Prostate gland (tissue), 2 donors: ENCODE results near the gene BUB3. TPM values are rescaled to one million over a fixed set of nuclear protein-coding genes. Genes with fewer than 3 reads are reported as not detected.

ENCODE experiments used
- DNase-seq: peaks from one replicate; pipeline ENCODE4 v3.0.0-alpha.2; 2019; ENCODE audit warnings: low spot score
- H3K27ac ChIP-seq, 2 donors: fragments of 200-600 bp; sonication (generic); 2 replicates each; pipeline ENCODE4 v1.5.1; 2017 to 2019
- H3K27me3 ChIP-seq: fragments of 200-600 bp; sonication (generic); replicated peaks from 2 replicates; pipeline ENCODE4 v1.5.1; 2019; ENCODE audit not compliant: insufficient read depth
- H3K36me3 ChIP-seq, 2 donors: fragments of 200-600 bp; sonication (generic); 1 replicate in 1 of 2; 2 replicates in 1 of 2; pipeline versions ENCODE4 v1.5.1 to v1.8.1; 2017 to 2019
- H3K4me1 ChIP-seq: fragments of 200-600 bp; sonication (generic); replicated peaks from 2 replicates; pipeline ENCODE4 v1.5.1; 2019
- H3K4me3 ChIP-seq, 2 donors: fragments of 200-600 bp; sonication (generic); 2 replicates each; pipeline ENCODE4 v1.5.1; 2017 to 2019
- H3K9me3 ChIP-seq: fragments of 200-600 bp; sonication (generic); 2 replicates; pipeline ENCODE4 v1.5.1; 2017
- POLR2A ChIP-seq: fragments of 450-650 bp; IDR thresholded peaks from one replicate; pipeline ENCODE4 v1.6.1; 2016; ENCODE audit warnings: antibody characterized with exemption, mild to moderate bottlenecking
- POLR2AphosphoS5 ChIP-seq: sonication (generic); formaldehyde crosslinking; IDR thresholded peaks from one replicate; pipeline ENCODE4 v1.6.1; 2017; ENCODE audit warnings: antibody characterized with exemption
- WGBS: methylation state at CpG from one replicate; pipeline ENCODE4 v1.1.5; 2018; 5-methylcytosine and 5-hydroxymethylcytosine counted together
- intact Hi-C: fragments of 100-400 bp; cut with DNase I; formaldehyde crosslinking; loops from one replicate; pipeline ENCODE4 v1.14.2; 2022
- total RNA-seq, 2 donors: library from RNA; depleted of rRNA; stranded (reverse); fragments of >200 nt; gene quantifications; one replicate each; pipeline ENCODE4 v1.1.0, GENCODE V29; 2016
- TF ChIP-seq, protein P1 (sequence below), 4 experiments: fragments of 200-600 bp in 2 of 4; fragments of 450-650 bp in 2 of 4; sonication (generic) in 2 of 4; IDR thresholded peaks; 1 replicate in 3 of 4; 2 replicates in 1 of 4; pipeline ENCODE4 v1.5.1; 2016 to 2019; ENCODE audit warnings: antibody characterized with exemption in 4 of 4, mild to moderate bottlenecking in 2 of 4, moderate library complexity in 2 of 4

BUB3 gene
- total RNA-seq, 2 donors from 2014 or later, result 69.3 to 87.7 TPM

DNA sequence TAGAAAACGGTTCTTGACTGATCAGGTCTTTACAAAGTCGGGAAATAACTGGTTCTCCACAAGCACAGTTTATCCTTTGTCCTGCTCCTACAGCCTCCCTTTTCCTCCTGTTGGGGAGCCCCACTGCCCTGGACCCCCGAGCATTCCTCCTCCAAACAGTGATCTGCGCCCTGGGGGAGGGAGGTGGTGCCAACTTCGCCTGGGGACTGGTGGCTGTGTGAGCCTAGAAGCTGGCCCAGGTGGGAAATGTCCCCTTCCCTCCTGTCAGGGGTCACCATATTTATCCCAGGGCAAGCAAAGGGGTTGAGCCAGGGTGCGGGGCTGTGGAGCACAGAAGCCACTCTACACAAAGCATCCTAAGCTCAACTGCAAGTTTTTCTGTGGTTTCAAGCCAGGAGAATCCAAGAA is 13.2 kb upstream of the BUB3 start:
- H3K9me3 ChIP-seq, result no peaks in the 10 kb centered on the region
- no peak for DNase-seq
- H3K27ac ChIP-seq, result no peak overlapping the region
- peaks cover 90% of the 10 kb centered on the region for H3K27me3 ChIP-seq
- peaks cover 5% of the 10 kb centered on the region for H3K4me1 ChIP-seq
- 7% methylated on average over 6 of the region's 6 CpGs for WGBS
- intact Hi-C loops, result loop anchor here (10.0 kb wide), 1 partner anchor 1264 kb away; no protein-coding TSS in a partner anchor
- TF ChIP-seq, protein P1, sequence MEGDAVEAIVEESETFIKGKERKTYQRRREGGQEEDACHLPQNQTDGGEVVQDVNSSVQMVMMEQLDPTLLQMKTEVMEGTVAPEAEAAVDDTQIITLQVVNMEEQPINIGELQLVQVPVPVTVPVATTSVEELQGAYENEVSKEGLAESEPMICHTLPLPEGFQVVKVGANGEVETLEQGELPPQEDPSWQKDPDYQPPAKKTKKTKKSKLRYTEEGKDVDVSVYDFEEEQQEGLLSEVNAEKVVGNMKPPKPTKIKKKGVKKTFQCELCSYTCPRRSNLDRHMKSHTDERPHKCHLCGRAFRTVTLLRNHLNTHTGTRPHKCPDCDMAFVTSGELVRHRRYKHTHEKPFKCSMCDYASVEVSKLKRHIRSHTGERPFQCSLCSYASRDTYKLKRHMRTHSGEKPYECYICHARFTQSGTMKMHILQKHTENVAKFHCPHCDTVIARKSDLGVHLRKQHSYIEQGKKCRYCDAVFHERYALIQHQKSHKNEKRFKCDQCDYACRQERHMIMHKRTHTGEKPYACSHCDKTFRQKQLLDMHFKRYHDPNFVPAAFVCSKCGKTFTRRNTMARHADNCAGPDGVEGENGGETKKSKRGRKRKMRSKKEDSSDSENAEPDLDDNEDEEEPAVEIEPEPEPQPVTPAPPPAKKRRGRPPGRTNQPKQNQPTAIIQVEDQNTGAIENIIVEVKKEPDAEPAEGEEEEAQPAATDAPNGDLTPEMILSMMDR (IDR thresholded peaks at IDR 0.05), result no peak
- no peak for TF ChIP-seq POLR2AphosphoS5
- no peak overlapping the region for H3K4me3 ChIP-seq
- no peaks in the 10 kb centered on the region for H3K36me3 ChIP-seq

DNA sequence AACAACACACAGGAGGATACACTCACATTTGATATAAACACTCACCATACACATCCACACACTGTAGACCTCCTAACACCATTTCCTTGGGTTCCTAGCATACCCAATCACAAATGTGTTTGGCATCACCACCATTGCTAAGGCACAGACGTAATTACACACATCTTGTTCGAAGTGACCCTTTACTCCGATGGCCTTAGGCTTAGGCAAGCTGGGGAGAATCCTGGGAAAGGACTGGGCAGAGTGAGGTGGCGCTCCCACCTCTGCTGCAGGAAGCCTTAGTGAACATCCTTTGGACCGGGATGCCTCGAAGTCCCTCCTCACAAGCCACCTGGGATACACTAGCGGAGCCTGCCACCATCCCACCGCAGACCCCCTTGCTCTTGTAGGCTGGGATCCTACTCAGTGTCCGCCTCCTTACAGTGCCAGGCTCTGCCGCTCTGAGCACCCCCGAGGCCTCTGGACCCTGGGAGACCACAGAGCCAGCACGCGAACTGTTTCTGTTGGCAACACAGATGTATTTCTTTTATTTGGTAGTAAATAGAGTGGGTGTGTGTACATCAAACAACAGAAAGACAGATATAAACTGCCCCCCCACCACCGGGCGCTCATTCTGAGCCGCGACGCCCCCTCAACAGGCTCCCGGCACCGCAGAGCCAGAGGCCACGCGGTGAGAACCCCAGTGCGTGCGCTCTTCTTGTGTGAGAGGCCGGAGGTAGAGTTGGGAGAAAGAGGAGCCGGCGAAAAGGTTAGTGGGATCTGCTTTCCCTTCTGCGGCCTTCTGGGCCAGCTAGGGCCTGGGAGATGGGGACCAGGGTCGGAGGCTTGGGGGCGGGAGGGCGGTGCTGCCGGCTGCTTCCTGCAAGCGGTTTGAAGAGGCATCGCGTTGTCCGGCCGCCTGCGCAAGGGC is 12.2 kb upstream of the BUB3 start:
- intact Hi-C loops, result loop anchor here (10.0 kb wide), 1 partner anchor 1263 kb away; no protein-coding TSS in a partner anchor
- H3K27me3 ChIP-seq, result peaks cover 85% of the 10 kb centered on the region
- H3K4me3 ChIP-seq, result no peak overlapping the region
- DNase-seq, result no peak
- peaks cover 5% of the 10 kb centered on the region for H3K4me1 ChIP-seq
- H3K36me3 ChIP-seq, result no peaks in the 10 kb centered on the region
- H3K27ac ChIP-seq, result no peak overlapping the region
- no peaks in the 10 kb centered on the region for H3K9me3 ChIP-seq
- TF ChIP-seq POLR2A, result no peak
- TF ChIP-seq, protein P1 (IDR thresholded peaks at IDR 0.05), result no peak
- no peak for TF ChIP-seq POLR2AphosphoS5
- 9% methylated on average over 38 of the region's 38 CpGs for WGBS

DNA sequence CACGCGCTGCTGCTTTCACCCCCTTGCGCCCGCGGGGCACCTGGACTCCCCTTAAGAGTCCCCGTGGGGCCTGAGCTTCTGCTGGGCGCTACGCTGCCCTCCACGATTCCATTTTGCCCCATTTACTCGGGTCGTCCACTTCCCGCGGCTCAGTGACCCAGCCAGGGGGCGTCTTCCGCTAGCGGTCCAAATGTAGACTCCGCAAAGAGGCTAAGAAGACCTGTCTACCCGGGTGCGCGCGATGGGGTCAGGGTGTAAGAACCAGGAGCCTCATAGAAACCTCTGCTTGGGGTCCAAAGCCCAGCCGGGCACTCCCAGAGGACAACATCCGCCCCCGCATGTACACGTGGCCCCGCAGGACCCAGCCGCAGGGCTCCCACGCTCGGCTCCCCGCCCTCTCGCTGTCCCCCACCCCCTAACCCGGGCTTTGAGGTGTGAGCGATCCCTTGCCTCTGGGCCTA is 11.5 kb upstream of the BUB3 start:
- WGBS, result 6% methylated on average over 32 of the region's 33 CpGs
- intact Hi-C loops, result loop anchor here (10.0 kb wide), 1 partner anchor 1262 kb away; no protein-coding TSS in a partner anchor
- H3K4me3 ChIP-seq, result no peak overlapping the region
- peaks cover 5% of the 10 kb centered on the region for H3K4me1 ChIP-seq
- DNase-seq, result no peak
- no peak overlapping the region for H3K27ac ChIP-seq
- no peaks in the 10 kb centered on the region for H3K9me3 ChIP-seq
- peaks cover 85% of the 10 kb centered on the region for H3K27me3 ChIP-seq
- H3K36me3 ChIP-seq, result no peaks in the 10 kb centered on the region
- no peak for TF ChIP-seq POLR2AphosphoS5
- TF ChIP-seq POLR2A, result no peak
- TF ChIP-seq, protein P1 (IDR thresholded peaks at IDR 0.05), result no peak

DNA sequence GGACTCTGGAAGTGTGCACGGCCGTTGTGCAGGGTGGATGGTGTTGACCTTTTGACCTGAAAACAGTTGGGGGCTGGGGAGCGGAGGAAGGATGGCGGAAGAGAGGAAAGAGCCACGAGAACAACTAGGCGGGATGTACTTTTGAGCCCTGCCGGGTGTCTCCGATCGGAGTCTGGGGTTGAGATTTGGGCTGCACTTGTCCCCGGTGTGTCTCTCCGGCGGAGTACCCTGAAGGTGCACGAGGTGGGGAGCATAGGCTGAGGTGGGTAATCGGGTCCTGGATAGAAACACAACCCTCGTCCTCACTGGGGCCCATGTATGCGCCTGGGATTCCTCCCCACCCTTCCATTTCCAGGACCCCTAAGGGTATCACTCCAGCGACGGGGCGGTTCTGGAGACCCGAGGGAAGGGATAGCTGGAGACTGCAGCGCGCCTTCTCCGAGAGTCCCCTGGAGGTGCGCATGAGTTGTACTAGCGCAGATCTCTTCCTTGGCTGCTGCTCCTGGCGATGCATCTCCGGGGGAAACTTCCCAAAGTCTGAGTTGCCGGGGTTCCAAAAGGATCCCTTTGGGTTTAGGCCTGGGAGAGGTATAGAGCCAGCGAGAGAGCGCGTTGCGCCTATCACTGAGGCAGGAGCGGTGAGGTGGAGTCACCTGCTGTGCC is 10.9 kb upstream of the BUB3 start:
- no peaks in the 10 kb centered on the region for H3K9me3 ChIP-seq
- no peaks in the 10 kb centered on the region for H3K36me3 ChIP-seq
- WGBS, result 6% methylated on average over 33 of the region's 33 CpGs
- intact Hi-C loops, result loop anchor here (10.0 kb wide), 1 partner anchor 1262 kb away; no protein-coding TSS in a partner anchor
- peaks cover 5% of the 10 kb centered on the region for H3K4me1 ChIP-seq
- no peak overlapping the region for H3K4me3 ChIP-seq
- no peak overlapping the region for H3K27ac ChIP-seq
- TF ChIP-seq POLR2AphosphoS5, result no peak
- no peak for TF ChIP-seq POLR2A
- H3K27me3 ChIP-seq, result peaks cover 87% of the 10 kb centered on the region
- no peak for DNase-seq

DNA sequence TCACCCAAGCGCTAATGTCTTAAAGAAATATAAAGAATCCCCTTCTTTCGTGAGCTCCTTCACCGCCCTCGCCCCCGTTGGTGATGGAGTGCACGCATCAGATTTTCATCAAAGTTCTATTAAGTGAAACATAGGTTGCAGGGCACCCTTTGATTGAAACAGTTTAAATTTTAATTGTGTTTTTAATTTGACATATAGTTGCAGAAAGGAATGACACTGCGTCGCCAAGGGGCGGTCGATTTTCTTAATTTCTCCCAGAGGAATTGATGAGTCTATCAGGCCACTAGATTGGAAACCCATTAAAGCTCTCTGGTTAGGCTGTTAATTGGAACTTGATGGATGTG is 10.4 kb upstream of the BUB3 start:
- H3K27me3 ChIP-seq, result peaks cover 86% of the 10 kb centered on the region
- peaks cover 5% of the 10 kb centered on the region for H3K4me1 ChIP-seq
- no peak overlapping the region for H3K4me3 ChIP-seq
- WGBS, result 10% methylated on average over 10 of the region's 10 CpGs
- H3K36me3 ChIP-seq, result no peaks in the 10 kb centered on the region
- TF ChIP-seq POLR2AphosphoS5, result no peak
- no peak for TF ChIP-seq POLR2A
- TF ChIP-seq, protein P1 (IDR thresholded peaks at IDR 0.05), result no peak
- H3K9me3 ChIP-seq, result no peaks in the 10 kb centered on the region
- H3K27ac ChIP-seq, result no peak overlapping the region
- DNase-seq, result no peak
- intact Hi-C loops, result loop anchor here (10.0 kb wide), 1 partner anchor 1261 kb away; no protein-coding TSS in a partner anchor
